DMS114 treated with DMSO at 0.1 percent for 48 hours (cell line): Measurements from ENCODE around the gene LAMA4.

Source experiments
- DNase-seq: peaks from one replicate; lab custom pipeline; 2025; ENCODE audit not compliant: unreplicated experiment; lab: John Stamatoyannopoulos, UW

Gene LAMA4, protein sequence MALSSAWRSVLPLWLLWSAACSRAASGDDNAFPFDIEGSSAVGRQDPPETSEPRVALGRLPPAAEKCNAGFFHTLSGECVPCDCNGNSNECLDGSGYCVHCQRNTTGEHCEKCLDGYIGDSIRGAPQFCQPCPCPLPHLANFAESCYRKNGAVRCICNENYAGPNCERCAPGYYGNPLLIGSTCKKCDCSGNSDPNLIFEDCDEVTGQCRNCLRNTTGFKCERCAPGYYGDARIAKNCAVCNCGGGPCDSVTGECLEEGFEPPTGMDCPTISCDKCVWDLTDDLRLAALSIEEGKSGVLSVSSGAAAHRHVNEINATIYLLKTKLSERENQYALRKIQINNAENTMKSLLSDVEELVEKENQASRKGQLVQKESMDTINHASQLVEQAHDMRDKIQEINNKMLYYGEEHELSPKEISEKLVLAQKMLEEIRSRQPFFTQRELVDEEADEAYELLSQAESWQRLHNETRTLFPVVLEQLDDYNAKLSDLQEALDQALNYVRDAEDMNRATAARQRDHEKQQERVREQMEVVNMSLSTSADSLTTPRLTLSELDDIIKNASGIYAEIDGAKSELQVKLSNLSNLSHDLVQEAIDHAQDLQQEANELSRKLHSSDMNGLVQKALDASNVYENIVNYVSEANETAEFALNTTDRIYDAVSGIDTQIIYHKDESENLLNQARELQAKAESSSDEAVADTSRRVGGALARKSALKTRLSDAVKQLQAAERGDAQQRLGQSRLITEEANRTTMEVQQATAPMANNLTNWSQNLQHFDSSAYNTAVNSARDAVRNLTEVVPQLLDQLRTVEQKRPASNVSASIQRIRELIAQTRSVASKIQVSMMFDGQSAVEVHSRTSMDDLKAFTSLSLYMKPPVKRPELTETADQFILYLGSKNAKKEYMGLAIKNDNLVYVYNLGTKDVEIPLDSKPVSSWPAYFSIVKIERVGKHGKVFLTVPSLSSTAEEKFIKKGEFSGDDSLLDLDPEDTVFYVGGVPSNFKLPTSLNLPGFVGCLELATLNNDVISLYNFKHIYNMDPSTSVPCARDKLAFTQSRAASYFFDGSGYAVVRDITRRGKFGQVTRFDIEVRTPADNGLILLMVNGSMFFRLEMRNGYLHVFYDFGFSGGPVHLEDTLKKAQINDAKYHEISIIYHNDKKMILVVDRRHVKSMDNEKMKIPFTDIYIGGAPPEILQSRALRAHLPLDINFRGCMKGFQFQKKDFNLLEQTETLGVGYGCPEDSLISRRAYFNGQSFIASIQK (N-terminal part only)

DNA sequence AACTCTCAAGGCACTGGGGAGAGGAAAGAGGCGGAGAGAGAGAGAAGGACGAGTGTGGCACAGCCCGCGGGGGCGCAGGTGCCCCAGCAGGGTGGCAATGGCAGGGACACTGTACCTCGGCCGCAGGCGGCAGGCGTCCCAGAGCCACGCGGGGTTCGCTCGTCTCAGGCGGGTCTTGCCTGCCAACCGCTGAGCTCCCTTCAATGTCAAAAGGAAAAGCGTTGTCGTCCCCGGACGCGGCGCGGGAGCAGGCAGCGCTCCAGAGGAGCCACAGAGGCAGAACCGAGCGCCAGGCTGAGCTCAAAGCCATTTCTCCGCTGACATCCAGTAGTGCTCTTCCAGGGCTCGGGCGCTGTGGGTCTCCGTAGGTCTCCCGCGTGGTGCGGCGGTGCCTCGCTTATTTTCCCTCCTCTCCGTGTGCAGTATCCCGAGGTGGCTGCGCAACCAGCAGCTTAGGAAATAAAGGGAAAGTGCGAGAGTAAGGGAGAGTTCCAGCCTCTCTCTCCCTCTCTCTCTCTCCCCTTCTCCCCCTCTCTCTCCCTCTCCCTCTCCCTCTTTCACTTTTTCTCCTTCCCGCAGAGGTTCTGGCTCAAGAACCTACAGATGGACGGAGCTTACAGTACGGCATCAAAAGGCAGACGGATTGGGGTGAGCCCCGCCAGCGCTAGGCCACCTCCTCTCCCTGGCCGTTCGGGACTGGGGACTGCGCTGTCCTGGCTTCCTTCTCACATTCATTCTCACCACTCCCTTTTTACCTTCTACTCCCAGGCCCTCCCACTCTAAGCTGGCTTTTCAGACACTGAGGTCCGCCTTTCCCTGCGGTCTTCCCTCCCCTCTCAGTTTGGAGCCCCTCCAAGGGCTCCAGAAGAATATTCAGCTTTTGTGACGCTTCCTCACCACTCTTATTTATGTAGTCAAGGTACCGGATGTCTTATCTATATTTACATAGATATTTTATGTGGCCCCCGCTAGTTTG is at the start of gene LAMA4:
LAMA4 (minus strand) TSS at position 727 of the 976 bp plus-strand sequence; CDS start at position 310, 417 bp downstream.
- peak; percentile 21 for DNase-seq

DNA sequence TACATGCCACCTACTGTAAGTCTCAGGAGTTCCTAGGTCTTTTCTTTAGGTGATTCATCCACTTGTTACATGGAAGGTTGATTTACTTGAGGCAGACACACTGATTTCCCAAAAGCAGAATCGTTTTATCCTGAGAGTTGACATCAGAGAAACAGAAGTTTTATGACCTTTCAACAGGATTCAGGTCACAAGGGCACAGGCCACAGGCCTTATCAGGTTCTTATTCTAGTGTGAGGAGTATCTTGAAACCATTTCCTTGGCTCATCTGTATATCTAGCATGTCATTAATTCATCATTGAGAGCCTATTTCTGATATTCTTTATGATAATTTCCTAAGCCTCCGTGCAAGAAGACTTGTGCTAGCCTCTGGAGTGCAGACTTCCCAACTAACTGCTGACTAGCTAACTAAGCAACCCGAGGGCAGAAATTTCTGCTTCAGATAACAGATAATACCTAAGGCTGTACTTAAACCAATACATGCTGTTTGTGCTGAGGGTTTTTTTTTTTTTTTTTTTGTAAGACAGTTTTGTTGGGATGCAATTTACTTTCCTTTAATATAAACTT is 47.9 kb upstream of the LAMA4 start:
- DNase-seq = no peak

- no peak for DNase-seq
Observed at GRCh38 chr6:112300896-112301295, 46.5 kb upstream of the LAMA4 start.

DNA sequence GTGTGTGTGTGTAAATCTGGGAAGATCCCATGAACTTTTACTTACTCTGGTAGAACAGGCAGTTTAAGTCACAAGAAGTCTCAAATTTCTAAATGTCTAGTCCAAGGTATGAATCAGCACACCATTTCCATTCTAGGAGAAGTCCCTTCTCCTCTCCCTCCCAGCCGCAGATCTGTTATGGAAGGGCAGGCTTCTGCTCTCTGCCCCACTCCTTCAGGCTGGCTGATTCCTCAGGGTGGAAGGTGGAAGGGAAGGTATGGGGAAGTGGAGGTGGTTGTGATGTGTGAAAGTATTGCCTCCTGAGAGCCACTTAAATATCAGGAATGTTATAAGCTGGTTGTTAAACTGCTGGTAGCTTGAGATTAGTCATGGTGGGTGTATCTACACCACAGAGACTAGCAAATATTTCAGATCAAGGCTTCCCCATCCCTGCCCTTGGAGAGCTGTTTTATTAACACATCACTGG is 44.5 kb upstream of the LAMA4 start:
- DNase-seq = no peak

GRCh38 chr6:112298021-112298745 is 43.8 kb upstream of the LAMA4 start:
- no peak for DNase-seq

- DNase-seq = no peak
Observed at GRCh38 chr6:112296694-112297093, 42.3 kb upstream of the LAMA4 start.

DNA sequence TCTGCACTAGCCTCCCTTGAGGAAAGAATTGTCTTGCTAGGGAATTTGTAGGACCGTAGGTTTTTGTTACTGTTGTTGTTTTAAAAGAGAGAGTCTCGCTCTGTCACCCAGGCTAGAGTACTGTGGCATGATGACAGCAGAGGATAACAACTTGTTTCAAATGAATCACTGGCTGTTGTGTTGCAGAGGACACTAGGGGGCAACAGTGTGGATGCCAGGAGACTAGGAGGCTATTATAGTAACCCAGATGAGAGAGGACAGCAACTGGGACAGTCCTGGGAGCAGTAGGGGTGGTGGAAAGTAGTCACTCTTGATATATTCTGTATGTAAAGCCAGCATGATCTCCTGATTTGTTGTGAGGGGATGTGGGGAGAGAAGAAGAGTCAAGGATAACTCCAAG is 41.8 kb upstream of the LAMA4 start:
- no peak for DNase-seq

- DNase-seq = no peak
Observed at GRCh38 chr6:112291161-112291762, 36.9 kb upstream of the LAMA4 start.

DNA sequence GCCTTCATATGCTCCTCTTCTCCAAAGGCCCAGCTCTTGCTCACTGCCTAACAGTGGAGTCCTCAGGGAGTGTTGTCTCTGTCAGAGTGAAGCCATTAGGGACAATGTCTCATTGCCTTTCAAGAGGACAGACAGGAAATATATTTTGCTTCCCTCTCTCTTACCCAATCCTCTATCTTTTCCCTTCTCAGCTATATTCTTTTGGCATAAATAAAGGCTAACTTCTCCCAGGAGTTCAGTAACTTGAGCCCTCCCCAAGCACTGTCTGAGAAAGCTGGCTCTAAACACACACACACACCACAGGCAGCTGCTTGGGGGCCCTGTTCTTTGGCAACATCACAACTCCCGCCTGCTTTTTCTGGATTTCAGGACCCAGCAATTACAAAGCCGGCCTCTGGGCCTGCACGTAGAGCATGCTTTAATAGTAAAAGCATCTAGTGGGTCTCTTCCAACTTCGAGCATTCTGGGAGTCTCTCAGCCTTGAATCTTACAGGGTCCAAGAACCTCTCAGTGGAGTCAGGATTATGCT is 34.7 kb upstream of the LAMA4 start:
- DNase-seq = no peak

DNA sequence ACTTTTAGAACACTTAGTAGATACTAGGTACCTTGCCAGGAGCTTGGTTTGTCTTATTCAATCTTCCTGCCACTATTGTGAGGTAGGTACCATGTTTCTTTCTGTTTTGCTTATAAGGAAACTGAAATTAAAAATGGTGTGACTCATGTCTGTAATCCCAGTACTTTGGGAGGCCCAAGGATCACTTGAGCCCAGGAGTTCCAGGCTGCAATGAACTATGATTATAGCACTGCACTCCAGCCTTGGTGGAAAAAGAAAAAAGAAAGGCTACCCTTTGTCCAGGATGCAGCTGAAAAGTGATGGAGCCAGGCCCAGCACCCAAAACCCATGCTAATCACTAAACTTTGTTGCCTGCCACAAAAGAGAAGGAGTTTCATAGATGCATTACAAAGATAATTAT is 34.1 kb upstream of the LAMA4 start:
- DNase-seq = no peak

GRCh38 chr6:112287577-112288225 is 33.3 kb upstream of the LAMA4 start:
- DNase-seq = no peak

- DNase-seq = no peak
Observed at GRCh38 chr6:112286500-112287144, 32.3 kb upstream of the LAMA4 start.

GRCh38 chr6:112286010-112286409 is 31.6 kb upstream of the LAMA4 start:
- no peak for DNase-seq

DNA sequence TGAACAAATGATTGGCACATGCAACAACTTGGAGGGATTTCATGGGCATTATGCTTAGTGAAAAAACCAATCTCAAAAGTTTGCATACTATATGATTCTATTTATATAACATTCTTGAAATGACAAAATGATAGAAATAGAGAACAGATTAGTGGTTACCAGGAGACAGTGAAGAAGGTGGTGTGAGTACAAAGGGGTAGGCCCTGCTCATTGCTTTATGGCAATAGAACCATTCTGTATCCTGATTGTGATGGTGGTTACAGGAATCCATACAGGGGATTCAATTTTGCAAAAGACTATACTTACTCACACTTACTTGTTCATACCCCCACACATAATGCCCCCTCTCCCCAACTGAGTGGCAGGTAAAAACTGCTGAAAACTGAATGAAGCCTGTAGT is 30.2 kb upstream of the LAMA4 start:
- no peak for DNase-seq

- DNase-seq = no peak
Observed at GRCh38 chr6:112283621-112284020, 29.3 kb upstream of the LAMA4 start.

DNA sequence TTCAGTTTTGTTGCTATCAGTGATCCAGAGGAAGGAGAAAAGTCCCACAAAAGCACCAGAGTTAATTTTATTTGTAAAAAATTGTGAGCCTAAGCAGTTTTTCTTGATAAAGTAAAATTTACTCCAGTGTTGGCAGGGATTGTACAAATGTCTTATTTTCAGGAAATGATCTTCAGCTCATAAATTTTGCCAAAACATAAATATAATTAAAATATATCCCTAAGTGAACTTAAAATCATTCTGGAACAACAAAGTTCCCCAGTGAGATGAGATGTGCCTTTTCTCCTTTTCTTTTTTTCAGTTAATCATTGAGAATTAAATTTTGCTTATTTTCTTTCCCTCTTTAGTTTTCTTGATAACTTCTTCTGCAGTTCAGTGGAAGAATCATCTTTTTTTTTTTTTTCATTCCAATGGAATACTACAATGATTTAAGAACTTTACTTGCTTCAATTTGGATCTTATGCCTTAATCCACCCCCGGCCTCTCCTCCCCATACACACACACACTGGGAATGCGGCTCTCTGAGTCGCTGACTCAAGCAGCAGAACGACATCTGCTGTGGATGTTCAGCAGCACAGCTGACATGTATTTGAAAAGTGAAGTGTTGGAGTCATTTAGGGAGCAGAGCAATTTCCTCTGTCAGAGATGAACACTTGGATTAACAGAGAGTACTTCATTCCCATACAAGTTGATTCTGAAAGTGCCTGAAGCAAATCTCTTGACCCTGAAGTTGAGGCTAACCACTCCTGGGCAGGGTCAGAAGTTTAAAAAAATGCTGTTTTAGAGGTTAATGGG is 27.7 kb upstream of the LAMA4 start:
- DNase-seq = no peak
